A673 (cell line): ENCODE results near the gene WTAP.

Experiments used
- CTCF ChIP-seq: fragments of 300-800, 200-600 bp; sonication (generic); conservative IDR thresholded peaks from 2 replicates; pipeline ENCODE4 v1.5.1; 2017; ENCODE audit warnings: low read depth, mild to moderate bottlenecking, antibody characterized with exemption, low read length, moderate library complexity, mixed read lengths
- EZH2 ChIP-seq: fragments of 200-600 bp; sonication (generic); IDR thresholded peaks from 2 replicates; pipeline ENCODE4 v1.6.1; 2017; ENCODE audit warnings: borderline replicate concordance, low read depth, mild to moderate bottlenecking, mixed read lengths, antibody characterized with exemption, low read length; ENCODE audit not compliant: poor library complexity, severe bottlenecking

GRCh38 chr6:159789377-159790148, 62.3 kb downstream of the WTAP start, which contains the start of gene TCP1:
- no peak for TF ChIP-seq EZH2
- TF ChIP-seq CTCF, result no peak
